ENCODE data around the gene HYDIN. TPM values are rescaled to one million over a fixed set of nuclear protein-coding genes. Genes with fewer than 3 reads are reported as not detected.
"Not testable (repeated sequence)": the region's sequence is repeated elsewhere in the genome, so short reads cannot be mapped to it uniquely, and the experiment has no call there.

HYDIN gene
- total RNA-seq, 1 donor from 2014 or later, result not detected

DNA sequence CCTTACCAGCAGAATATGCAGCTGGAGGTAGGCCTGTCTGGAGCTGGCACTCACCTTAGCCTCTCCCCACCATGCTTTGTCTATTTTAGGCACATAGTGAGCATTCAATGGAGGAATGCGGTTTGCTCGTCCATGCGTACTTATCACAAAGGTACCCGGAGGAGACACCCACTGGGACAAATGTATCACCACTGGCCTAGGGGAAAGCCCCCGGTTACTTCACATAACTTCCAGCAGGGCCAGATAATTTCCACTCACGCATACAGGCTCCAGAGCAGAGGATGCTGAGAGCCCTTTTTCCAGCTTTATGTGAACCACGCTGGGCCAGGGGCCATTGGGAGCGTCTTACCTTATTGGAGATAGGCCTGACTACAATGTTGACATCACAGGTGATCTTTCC, 348.2 kb downstream of the HYDIN start:
- H3K27ac Mint-ChIP-seq; H3K36me3 Mint-ChIP-seq (ENCODE audit: low read depth); DNase-seq; H3K27me3 Mint-ChIP-seq; intact Hi-C loops (cut with micrococcal nuclease); H3K4me1 Mint-ChIP-seq; H3K4me3 Mint-ChIP-seq; H3K9me3 Mint-ChIP-seq: not testable (repeated sequence)

DNA sequence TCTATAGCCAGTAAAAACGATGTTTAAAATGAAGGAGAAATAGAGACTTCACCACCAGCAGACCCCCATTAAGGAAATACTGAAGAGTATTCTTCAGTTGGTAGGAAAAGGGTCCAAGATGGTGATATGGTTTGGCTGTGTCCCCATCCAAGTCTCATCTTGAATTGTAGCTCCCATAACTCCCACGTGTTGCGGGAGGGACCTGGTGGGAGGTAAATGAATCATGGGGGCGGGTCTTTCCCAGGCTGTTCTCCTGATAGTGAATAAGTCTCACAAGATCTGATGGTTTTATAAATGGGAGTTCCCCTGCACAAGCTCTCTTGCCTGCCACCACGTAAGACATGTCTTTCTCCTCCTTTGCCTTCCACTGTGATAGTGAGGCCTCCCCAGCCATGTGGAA, 352.6 kb downstream of the HYDIN start:
- H3K4me3 Mint-ChIP-seq; H3K27me3 Mint-ChIP-seq; intact Hi-C loops (cut with micrococcal nuclease); H3K36me3 Mint-ChIP-seq (ENCODE audit: low read depth); H3K4me1 Mint-ChIP-seq; H3K27ac Mint-ChIP-seq; DNase-seq; H3K9me3 Mint-ChIP-seq: not testable (repeated sequence)

DNA sequence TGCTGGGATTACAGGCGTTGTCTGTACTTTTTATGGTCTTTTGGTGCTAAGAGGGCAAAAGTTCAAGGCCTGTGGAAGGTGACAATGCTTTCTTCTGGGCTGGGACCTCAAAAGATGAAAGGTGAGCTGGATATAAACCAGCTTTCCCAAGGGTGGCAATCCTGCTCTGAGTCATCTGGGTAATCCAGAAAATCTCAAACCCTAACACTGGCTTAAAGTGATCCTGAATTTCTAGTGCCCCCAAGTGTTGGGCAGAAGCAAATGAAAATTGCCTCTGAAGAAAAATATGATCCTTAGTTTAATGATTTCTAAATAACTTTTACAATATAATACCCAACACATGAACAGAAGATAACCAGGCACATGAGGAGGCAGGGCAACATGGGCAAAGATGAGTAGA, 354.1 kb downstream of the HYDIN start:
- intact Hi-C loops (cut with micrococcal nuclease); H3K27ac Mint-ChIP-seq; H3K4me1 Mint-ChIP-seq; H3K27me3 Mint-ChIP-seq; H3K9me3 Mint-ChIP-seq; H3K4me3 Mint-ChIP-seq; DNase-seq; H3K36me3 Mint-ChIP-seq (ENCODE audit: low read depth): not testable (repeated sequence)

DNA sequence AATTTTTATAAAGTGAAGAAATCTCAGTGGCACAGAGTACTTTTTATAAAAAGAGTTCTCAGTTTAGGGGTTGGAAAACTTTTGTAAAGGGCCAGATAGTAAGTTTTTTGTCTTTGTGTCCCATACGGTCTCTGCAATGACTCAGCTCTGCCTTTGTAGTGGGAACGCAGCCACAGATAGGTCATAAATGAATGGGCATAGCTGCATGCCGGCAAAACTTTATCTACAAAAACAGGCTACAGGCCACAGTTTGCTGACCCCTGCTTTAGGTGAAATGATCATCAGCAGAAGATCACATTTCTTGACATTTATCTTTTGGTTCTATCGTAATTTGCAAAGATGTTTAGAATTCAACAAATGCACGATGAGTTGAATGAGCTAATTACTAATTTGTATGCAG, 365.8 kb downstream of the HYDIN start:
- H3K27me3 Mint-ChIP-seq; intact Hi-C loops (cut with micrococcal nuclease); H3K36me3 Mint-ChIP-seq (ENCODE audit: low read depth); H3K27ac Mint-ChIP-seq; DNase-seq; H3K4me1 Mint-ChIP-seq; H3K4me3 Mint-ChIP-seq; H3K9me3 Mint-ChIP-seq: not testable (repeated sequence)

DNA sequence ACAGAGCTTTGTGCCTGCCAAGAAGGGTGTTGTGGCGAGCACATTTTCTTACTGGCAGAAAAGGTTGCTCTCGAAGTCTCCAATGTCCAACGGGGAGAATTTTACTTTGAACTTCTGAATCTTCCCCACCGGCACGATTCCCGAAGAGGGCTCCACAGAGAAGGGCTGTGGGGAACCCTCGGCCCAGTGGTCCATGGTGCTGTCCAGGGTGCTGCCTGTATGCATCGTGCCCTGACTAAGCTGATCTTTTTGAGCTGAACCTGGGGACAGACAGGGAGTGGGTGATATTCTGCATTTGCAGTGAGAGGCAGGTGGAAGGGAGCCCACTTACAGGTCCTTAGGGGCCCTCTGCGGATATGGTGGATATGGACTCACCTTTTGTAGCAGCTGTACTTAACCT, 368.5 kb downstream of the HYDIN start:
- H3K9me3 Mint-ChIP-seq; H3K27me3 Mint-ChIP-seq; intact Hi-C loops (cut with micrococcal nuclease); H3K27ac Mint-ChIP-seq; H3K36me3 Mint-ChIP-seq (ENCODE audit: low read depth); H3K4me3 Mint-ChIP-seq; H3K4me1 Mint-ChIP-seq; DNase-seq: not testable (repeated sequence)

DNA sequence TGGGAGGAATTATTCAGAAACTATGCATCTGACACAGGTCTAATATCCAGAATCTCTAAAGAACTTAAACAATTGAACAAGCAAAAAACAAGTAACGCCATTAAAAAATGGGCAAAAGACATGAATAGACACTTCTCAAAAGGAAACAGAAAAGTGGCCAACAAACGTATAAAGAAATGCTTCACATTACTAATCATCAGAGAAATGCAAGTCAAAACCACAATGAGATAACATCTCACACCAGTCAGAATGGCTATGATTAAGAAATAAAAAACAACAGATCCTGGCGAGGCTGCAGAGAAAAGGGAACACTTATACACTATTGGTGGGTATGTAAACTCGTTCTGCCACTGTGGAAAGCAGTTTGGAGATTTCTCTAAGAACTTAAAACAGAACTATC, 379.2 kb downstream of the HYDIN start:
- H3K36me3 Mint-ChIP-seq (ENCODE audit: low read depth); H3K27me3 Mint-ChIP-seq; intact Hi-C loops (cut with micrococcal nuclease); H3K27ac Mint-ChIP-seq; H3K9me3 Mint-ChIP-seq; H3K4me3 Mint-ChIP-seq; H3K4me1 Mint-ChIP-seq; DNase-seq: not testable (repeated sequence)

DNA sequence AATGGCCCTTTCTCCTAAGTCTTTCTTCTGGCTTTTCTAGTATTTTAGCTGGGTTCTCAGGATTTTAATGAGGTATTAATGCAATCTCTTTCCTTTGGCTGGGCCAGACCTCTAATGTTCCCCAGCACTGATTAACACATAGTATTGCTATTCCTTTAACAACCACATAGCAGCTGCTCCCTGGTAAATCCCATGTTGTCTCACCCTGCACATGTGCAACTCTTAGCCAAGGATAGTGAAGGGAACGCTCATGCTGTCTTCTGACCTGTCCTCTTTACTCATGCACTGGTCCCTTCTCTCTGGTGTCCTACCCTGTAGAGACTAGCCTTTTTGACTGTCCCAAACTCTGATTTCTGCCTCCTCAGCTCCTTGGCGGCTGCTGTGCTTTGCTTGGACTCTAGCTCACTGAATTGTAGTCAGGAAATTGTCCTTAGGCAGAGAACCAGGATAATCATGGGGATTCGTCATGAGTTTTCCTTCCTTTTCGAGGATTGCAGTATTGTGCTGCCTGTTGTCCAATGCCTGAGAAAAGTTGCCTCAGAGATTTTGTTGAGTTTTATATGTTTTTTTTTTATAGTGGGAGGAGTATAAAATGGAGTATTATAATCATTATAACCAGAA, 406.9 kb downstream of the HYDIN start:
- H3K9me3 Mint-ChIP-seq; DNase-seq; H3K4me3 Mint-ChIP-seq; H3K36me3 Mint-ChIP-seq (ENCODE audit: low read depth); H3K4me1 Mint-ChIP-seq; H3K27ac Mint-ChIP-seq; intact Hi-C loops (cut with micrococcal nuclease); H3K27me3 Mint-ChIP-seq: not testable (repeated sequence)

DNA sequence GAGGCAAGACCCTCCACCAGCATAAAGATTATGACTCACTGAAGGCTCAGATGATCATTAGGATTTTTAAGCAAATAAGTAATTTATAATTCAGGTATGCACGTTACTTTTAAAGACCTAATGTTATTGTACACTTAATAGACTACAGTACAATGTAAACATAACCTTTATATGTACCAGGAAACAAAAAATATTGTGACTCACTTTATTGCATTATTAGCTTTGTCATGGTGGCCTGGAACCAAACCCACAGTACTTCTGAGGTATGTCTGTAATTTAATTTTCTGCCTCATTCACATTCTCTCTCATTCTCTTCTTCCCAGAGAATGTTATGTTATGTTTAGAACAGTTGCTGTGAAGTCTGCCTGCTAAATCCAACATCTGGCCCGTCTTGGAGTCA, 407.8 kb downstream of the HYDIN start:
- H3K4me1 Mint-ChIP-seq; H3K27me3 Mint-ChIP-seq; DNase-seq; H3K9me3 Mint-ChIP-seq; H3K36me3 Mint-ChIP-seq (ENCODE audit: low read depth); H3K27ac Mint-ChIP-seq; H3K4me3 Mint-ChIP-seq; intact Hi-C loops (cut with micrococcal nuclease): not testable (repeated sequence)

DNA sequence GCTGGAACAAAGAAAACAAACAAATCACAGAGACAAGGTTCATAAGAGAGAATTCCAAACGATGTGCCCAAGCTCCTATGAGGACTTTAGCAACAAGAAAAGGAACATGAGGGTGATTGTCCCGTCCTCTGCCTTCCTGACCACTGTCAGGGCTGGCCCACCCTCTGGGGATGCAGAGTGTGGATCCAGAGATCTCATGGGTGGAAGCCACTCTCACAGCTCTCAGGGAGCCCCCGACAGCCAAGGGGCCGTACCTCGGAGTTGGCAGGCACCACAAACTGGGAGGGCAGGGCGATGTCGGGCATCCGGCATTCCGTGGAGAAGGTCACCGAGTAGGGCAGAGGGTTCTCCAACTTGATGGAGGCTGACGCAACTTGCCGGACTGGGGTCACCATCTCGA, 412.4 kb downstream of the HYDIN start:
- H3K27me3 Mint-ChIP-seq; H3K36me3 Mint-ChIP-seq (ENCODE audit: low read depth); H3K4me1 Mint-ChIP-seq; H3K27ac Mint-ChIP-seq; H3K4me3 Mint-ChIP-seq; H3K9me3 Mint-ChIP-seq; intact Hi-C loops (cut with micrococcal nuclease): not testable (repeated sequence)
- DNase-seq, result peak; percentile 32

DNA sequence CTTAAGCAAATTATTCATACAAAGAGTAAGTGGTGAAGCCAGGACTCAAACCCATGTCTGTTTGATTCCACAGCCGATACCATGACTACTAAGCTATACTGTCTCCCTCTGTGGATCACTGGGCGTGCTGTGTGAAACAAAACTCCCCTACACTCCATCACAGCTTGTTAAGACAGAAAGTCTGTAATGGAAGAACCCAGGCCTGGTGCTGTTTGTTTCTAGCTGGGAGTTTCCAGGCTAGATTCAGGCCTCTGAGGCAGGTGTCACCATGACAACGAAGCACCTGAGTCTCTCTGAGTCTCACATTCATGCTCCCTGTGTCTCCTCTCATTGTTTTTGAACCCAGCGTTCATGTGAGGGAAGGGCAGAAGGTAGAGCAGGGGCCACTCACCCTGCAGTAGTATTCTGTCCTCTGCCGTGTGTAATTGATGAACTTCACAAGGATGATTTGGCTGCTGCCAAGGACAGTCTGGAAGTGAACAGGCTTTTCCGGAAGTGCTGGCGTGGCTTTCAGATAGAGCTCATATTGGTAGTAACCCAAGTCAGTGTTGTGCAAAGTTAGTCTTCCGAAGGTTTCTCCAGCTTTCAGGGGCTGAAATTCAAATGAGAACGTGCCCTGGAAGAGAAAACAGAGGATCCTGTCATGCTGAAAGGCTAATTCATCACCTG, 421.0 kb downstream of the HYDIN start:
- intact Hi-C loops (cut with micrococcal nuclease), result no loop called here
- DNase-seq, result peak; percentile 53
- no peaks in the 10 kb centered on the region for H3K9me3 Mint-ChIP-seq
- H3K27ac Mint-ChIP-seq, result no peak overlapping the region
- H3K4me3 Mint-ChIP-seq, result no peak overlapping the region
- peaks cover 1% of the 10 kb centered on the region for H3K4me1 Mint-ChIP-seq
- no peaks in the 10 kb centered on the region for H3K36me3 Mint-ChIP-seq (ENCODE audit: low read depth)
- H3K27me3 Mint-ChIP-seq, result no peaks in the 10 kb centered on the region

DNA sequence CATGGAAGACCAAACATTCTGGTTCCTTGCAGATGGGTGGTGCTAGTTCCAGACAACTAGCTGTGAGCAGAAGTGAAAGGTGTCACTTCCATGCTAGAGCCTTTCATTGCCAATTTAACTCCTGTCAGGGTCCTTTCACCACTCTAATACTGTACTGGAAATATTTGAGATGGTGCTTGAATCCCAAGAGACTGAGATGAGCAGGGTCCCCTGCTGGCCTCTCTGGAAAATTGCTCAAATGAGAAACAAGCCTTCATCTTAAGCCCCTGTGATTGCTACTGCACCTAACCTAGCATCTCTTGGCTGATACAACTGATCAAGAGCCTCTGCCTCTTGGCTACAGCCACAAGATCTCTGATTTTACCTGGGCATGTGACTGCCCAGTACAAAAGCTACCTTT, 422.2 kb downstream of the HYDIN start:
- Mint-ChIP-seq H3K4me3 (no peak overlapping the region), H3K9me3 (no peaks in the 10 kb centered on the region), H3K36me3 (ENCODE audit: low read depth) (no peaks in the 10 kb centered on the region), H3K27me3 (no peaks in the 10 kb centered on the region), H3K27ac (no peak overlapping the region), H3K4me1 (peaks cover 4% of the 10 kb centered on the region)
- intact Hi-C loops (cut with micrococcal nuclease), result no loop called here
- peak; percentile 50 for DNase-seq

DNA sequence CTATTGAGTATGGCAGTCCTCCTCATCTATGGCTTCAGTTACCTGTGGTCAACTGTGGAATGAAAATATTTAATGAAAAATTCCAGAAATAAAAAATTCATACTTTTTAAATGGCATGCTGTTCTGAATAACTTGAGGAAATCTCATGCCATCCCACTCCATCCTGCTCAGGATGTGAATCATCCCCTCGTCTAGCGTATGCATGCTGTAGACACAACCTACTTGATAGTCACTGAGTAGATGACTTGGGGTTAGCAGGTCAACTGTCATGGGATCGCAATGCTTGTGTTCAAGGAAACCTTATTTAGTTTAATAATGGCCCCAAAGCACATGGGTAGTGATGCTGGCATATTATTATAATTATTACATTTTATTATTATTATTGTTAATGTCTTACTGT, 424.7 kb downstream of the HYDIN start:
- Mint-ChIP-seq H3K36me3 (ENCODE audit: low read depth) (no peaks in the 10 kb centered on the region), H3K9me3 (no peaks in the 10 kb centered on the region), H3K4me1 (peaks cover 10% of the 10 kb centered on the region), H3K27me3 (no peaks in the 10 kb centered on the region), H3K27ac (no peak overlapping the region), H3K4me3 (no peak overlapping the region)
- intact Hi-C loops (cut with micrococcal nuclease), result no loop called here
- DNase-seq, result peak; percentile 50

DNA sequence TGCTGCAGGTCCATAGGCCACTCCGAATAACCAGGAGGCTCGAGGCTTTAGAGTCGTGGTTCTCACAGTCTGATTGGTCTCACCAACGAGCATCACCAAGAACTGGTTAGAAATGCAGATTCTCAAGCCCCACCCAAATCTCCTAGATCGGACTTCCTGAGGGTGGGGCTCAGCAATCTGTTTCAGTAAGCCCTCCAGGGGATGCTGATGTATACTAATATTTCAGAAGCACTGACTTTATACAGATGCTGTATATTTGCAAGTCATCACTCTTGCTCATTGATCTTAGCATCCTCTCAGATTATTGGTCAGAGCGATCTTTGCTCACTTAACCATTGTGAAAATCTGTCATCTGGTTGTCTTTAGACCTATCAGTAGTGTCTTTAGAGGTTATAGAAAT, 425.1 kb downstream of the HYDIN start:
- no peaks in the 10 kb centered on the region for H3K36me3 Mint-ChIP-seq (ENCODE audit: low read depth)
- no peak overlapping the region for H3K4me3 Mint-ChIP-seq
- no peaks in the 10 kb centered on the region for H3K27me3 Mint-ChIP-seq
- no peak overlapping the region for H3K27ac Mint-ChIP-seq
- peaks cover 12% of the 10 kb centered on the region for H3K4me1 Mint-ChIP-seq
- no peaks in the 10 kb centered on the region for H3K9me3 Mint-ChIP-seq
- intact Hi-C loops (cut with micrococcal nuclease), result no loop called here
- DNase-seq, result peak; percentile 48

DNA sequence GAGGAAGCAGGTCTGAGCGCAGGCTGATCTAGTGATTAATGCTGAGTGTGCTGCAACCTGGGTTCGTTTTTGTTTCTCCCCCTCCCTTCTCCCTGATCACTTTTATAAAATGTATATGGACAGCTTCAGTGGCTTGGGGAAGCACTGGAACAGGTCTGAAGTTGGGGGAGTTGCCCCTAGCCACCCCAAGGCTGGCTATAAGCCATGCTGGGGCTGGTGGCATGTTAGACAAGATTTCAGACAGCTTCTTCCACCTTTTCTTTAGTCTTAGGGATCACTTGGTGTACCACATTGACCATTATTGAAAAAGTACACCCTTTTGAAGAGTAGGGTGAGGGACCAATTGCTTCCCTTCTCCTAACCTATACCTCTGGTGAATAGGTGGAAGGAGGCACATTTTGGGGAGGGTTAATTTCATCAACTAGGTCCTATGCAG, 425.8 kb downstream of the HYDIN start:
- no peaks in the 10 kb centered on the region for H3K27me3 Mint-ChIP-seq
- no peaks in the 10 kb centered on the region for H3K36me3 Mint-ChIP-seq (ENCODE audit: low read depth)
- peak overlapping the region; percentile 6 for H3K27ac Mint-ChIP-seq
- H3K4me1 Mint-ChIP-seq, result peaks cover 17% of the 10 kb centered on the region
- no peaks in the 10 kb centered on the region for H3K9me3 Mint-ChIP-seq
- intact Hi-C loops (cut with micrococcal nuclease), result loop anchor here (5.0 kb wide), 1 partner anchor 1288 kb away; the partner anchor contains the start of genes DHX38 and TXNL4B
- peak; percentile 52 for DNase-seq
- no peak overlapping the region for H3K4me3 Mint-ChIP-seq

Data from activated CD4-positive, alpha-beta T cell treated with anti-CD3 and anti-CD28 coated beads, Interleukin-2, amount 10 ng/mL, durations not matched to agents 24 days and 14 days (primary cell).